Colonic mucosa (tissue), 4 donors: Measurements from ENCODE around the gene GLCE. TPM values are rescaled to one million over a fixed set of nuclear protein-coding genes. Genes with fewer than 3 reads are reported as not detected.

Experiments
- DNase-seq: peaks from one replicate; pipeline ENCODE4 v3.0.0-alpha.2; 2020
- H3K27ac ChIP-seq: fragments of 200-600 bp; one replicate; pipeline ENCODE4 v1.8.0; 2021
- H3K27me3 ChIP-seq: fragments of 200-600 bp; one replicate; pipeline ENCODE4 v1.8.0; 2021
- H3K36me3 ChIP-seq: fragments of 200-600 bp; one replicate; pipeline ENCODE4 v1.8.0; 2021
- H3K4me1 ChIP-seq: fragments of 200-600 bp; one replicate; pipeline ENCODE4 v1.8.0; 2021; ENCODE audit warnings: mild to moderate bottlenecking
- H3K4me3 ChIP-seq: fragments of 200-600 bp; one replicate; pipeline ENCODE4 v1.8.0; 2021
- H3K9ac ChIP-seq, 2 donors: one replicate each; pipeline ENCODE4 v1.7.0; 2013; ENCODE audit warnings: control low read depth in 2 of 2, low read depth in 2 of 2, low read length in 2 of 2
- H3K9me3 ChIP-seq: fragments of 200-600 bp; one replicate; pipeline ENCODE4 v1.8.0; 2021
- intact Hi-C: fragments of 100-400 bp; cut with DNase I; formaldehyde crosslinking; loops from one replicate; pipeline ENCODE4 v1.14.1; 2022
- total RNA-seq, 2 donors: library from RNA; stranded (reverse); fragmentation: NEBNext Ultra II Directional in 1 of 2; extraction: Animal tissue kit (Norgen Biotek cat#: 25700) in 1 of 2; gene quantifications; one replicate each; pipeline ENCODE4 v1.2.1, GENCODE V29; 2021
- TF ChIP-seq, protein P1 (sequence below): fragments of 200-600 bp; IDR thresholded peaks from one replicate; pipeline ENCODE4 v1.8.0; 2022; ENCODE audit warnings: antibody characterized with exemption, mild to moderate bottlenecking
- donor health status: healthy.
- donor health status: DM: no; HTN: no; CAD: no.
- donor health status: DM: no; HTN: no; CAD: no.

The GLCE gene
- total RNA-seq, 2 donors from 2014 or later = 28.0 to 61.1 TPM

DNA sequence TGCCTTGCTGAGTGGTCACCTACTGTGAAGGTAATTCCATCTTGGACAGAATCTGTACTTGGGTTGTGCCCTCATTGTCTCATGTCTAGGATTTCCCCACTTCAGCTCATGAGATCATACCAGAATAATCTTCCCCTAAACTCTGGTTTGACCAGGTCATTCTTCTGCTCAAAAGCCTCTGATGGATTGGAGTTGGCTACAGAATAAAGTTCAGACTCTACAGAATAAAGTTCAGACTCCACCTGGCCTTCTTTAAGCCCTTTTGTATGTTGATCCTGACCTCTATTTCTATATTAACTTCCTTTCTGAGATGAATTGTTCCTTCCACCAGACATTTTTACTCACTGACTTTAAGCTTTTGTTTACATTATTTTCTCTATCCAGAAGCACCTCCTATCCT, 6.4 kb upstream of the GLCE start:
- no peak overlapping the region for H3K9ac ChIP-seq
- TF ChIP-seq, protein P1, sequence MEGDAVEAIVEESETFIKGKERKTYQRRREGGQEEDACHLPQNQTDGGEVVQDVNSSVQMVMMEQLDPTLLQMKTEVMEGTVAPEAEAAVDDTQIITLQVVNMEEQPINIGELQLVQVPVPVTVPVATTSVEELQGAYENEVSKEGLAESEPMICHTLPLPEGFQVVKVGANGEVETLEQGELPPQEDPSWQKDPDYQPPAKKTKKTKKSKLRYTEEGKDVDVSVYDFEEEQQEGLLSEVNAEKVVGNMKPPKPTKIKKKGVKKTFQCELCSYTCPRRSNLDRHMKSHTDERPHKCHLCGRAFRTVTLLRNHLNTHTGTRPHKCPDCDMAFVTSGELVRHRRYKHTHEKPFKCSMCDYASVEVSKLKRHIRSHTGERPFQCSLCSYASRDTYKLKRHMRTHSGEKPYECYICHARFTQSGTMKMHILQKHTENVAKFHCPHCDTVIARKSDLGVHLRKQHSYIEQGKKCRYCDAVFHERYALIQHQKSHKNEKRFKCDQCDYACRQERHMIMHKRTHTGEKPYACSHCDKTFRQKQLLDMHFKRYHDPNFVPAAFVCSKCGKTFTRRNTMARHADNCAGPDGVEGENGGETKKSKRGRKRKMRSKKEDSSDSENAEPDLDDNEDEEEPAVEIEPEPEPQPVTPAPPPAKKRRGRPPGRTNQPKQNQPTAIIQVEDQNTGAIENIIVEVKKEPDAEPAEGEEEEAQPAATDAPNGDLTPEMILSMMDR = no peak
- intact Hi-C loops = loop anchor here (10.0 kb wide), 1 partner anchor 89 kb away; no protein-coding TSS in a partner anchor

DNA sequence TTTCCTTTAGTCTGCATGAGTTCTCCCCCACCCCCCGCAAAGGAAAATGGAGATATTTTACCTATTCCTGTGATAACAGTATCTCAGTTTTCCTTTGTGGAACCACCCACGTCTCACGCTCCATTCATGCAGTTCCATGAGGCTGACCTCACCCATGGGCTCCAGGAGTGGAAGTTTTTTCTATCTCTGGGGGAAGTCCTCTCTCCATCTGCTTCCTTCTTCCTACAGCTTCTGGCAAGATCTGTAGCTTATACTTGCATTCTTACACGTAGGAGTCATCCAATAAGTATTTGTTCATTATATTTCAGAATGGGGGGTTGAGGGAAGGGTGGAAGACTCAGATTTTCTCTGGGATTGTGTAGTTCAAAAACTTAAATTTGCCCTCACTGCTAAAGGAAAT, 5.8 kb upstream of the GLCE start:
- H3K4me3 ChIP-seq = no peak overlapping the region
- no peak overlapping the region for H3K9ac ChIP-seq
- no peak overlapping the region for H3K27ac ChIP-seq
- intact Hi-C loops = loop anchor here (10.0 kb wide), 1 partner anchor 90 kb away; no protein-coding TSS in a partner anchor
- no peak for DNase-seq
- H3K9me3 ChIP-seq = no peaks in the 10 kb centered on the region
- H3K27me3 ChIP-seq = no peaks in the 10 kb centered on the region
- H3K36me3 ChIP-seq = no peaks in the 10 kb centered on the region
- no peaks in the 10 kb centered on the region for H3K4me1 ChIP-seq
- TF ChIP-seq, protein P1 = no peak

More for the DNA sequence above, 6.4 kb upstream of the GLCE start:
- no peak overlapping the region for H3K27ac ChIP-seq
- H3K9me3 ChIP-seq = no peaks in the 10 kb centered on the region
- H3K27me3 ChIP-seq = no peaks in the 10 kb centered on the region
- no peak overlapping the region for H3K4me3 ChIP-seq
- no peaks in the 10 kb centered on the region for H3K36me3 ChIP-seq
- no peaks in the 10 kb centered on the region for H3K4me1 ChIP-seq
- no peak for DNase-seq

DNA sequence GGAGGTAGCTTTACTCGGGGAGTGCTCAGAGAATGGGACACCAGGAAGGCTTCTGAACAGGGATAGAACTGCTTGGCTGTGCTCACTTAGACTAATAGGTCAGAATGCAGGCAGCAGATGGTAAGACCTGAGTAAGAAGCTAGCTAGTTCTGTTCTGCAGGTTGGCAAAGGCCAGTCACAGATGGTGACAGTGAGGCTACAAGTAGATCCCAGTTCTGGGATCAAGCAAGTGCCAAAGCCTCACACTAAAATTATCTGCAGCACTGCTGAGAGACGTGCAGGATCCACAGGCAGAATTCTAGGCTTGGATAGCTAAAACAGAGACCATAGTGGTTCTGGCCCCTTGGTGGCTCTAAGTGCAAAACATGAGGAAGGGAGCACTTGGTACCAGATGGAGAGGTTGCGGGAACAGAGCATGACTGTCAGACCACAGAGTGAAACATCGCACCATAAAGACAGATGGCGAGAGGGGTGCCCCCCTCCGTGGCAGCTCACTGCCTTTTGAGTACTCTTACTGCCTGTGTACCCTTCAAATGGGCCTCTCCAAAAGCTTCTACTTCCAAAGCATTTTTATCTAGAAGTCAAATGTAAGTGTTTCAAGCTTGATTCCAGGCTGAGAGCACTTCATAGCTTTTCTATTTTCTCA, 3.6 kb upstream of the GLCE start:
- no peaks in the 10 kb centered on the region for H3K27me3 ChIP-seq
- H3K4me3 ChIP-seq = no peak overlapping the region
- H3K36me3 ChIP-seq = no peaks in the 10 kb centered on the region
- no peaks in the 10 kb centered on the region for H3K9me3 ChIP-seq
- no peak for DNase-seq
- no peak overlapping the region for H3K9ac ChIP-seq
- intact Hi-C loops = loop anchor here (10.0 kb wide), 1 partner anchor 92 kb away; no protein-coding TSS in a partner anchor
- TF ChIP-seq, protein P1 = no peak
- H3K27ac ChIP-seq = no peak overlapping the region
- H3K4me1 ChIP-seq = no peaks in the 10 kb centered on the region

DNA sequence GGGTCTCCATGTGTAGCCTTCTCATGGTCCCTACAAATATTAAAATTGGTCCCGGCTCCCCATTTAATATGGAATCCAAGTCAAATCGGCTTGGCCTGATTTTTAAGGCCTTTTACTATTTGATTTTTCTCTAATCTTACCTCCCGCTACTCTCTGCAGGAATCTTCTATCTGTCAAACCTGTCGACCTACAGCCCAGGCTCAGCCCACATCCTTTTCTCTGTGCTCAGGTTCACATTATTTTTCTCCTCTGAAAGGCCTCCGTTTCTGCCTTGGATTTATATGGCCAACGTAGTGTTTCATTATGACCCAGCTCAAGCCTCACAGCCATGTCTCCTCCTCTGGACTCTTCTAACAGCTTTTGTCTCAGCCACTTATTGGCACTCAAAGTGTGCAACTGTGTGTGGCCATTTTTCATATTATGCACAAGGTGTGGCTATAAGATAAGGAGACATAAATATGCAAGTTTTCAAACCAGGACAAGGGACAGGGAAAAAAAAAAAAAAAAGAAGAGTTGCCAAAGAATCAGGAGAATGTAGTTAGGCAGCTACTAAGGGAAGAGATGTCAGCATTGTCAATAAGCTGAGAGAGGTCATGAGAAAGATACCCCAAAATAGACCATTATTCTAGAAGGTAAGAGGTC, 2.1 kb upstream of the GLCE start:
- TF ChIP-seq, protein P1 = no peak
- Histone ChIP-seq H3K36me3 (no peaks in the 10 kb centered on the region), H3K9me3 (no peaks in the 10 kb centered on the region), H3K4me3 (no peak overlapping the region), H3K27ac (no peak overlapping the region), H3K9ac (no peak overlapping the region), H3K27me3 (no peaks in the 10 kb centered on the region), H3K4me1 (no peaks in the 10 kb centered on the region)
- intact Hi-C loops = loop anchor here (10.0 kb wide), 1 partner anchor 94 kb away; no protein-coding TSS in a partner anchor
- no peak for DNase-seq

DNA sequence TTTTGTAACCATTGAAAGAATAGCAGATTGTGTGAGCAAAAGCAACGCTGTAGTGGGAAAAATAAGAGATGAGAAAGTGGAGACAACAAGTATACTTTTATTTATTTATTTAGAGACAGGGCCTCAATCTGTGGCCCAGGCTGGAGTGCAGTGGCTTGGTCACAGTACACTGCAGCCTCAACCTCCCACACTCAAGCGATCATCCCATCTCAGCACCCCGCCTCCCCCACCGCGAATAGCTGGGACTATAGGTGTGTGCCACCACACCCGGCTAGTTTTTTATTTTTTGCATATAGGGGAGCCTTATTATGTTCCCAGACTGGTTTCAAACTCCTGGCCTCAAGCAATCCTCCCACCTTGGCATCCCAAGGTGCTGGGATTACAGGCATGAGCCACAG, 1.6 kb upstream of the GLCE start:
- no peak for DNase-seq
- Histone ChIP-seq H3K27me3 (no peaks in the 10 kb centered on the region), H3K36me3 (no peaks in the 10 kb centered on the region), H3K4me3 (no peak overlapping the region), H3K27ac (no peak overlapping the region), H3K4me1 (no peaks in the 10 kb centered on the region), H3K9ac (no peak overlapping the region), H3K9me3 (no peaks in the 10 kb centered on the region)
- intact Hi-C loops = loop anchor here (10.0 kb wide), 1 partner anchor 94 kb away; no protein-coding TSS in a partner anchor
- TF ChIP-seq, protein P1 = no peak
